ENCODE measurements around the gene RERG. TPM values are rescaled to one million over a fixed set of nuclear protein-coding genes. Genes with fewer than 3 reads are reported as not detected.

Gene RERG
- total RNA-seq, 2 experiments from 2014 or later, result not detected

Other genes with a start within 250 kb of the RERG start
- not detected in 2 replicates for gene PDE6H, start 248.4 kb downstream of the RERG start, total RNA-seq (2014; rRNA removed; shearing (Covaris generic))
- gene PDE6H, start 248.4 kb downstream of the RERG start, total RNA-seq (2022), result not detected in 2 replicates
- 0.06 TPM in 1 of 2 replicates, not detected in the other for gene PTPRO, start 101.1 kb upstream of the RERG start, total RNA-seq (2014; rRNA removed; shearing (Covaris generic))
- gene PTPRO, start 101.1 kb upstream of the RERG start, total RNA-seq (2022), result 0.23 TPM in 1 of 2 replicates, not detected in the other

All from OCI-LY7 (cell line).